Head of caudate nucleus (tissue), 42 donors: ENCODE measurements around the gene CTNNA3.

ENCODE experiments used
- DNase-seq, 42 donors: peaks; one replicate each; pipeline versions ENCODE4 v3.0.0 to v3.0.0-alpha.2; 2020 to 2021; ENCODE audit warnings: mixed read lengths in 7 of 42
- intact Hi-C: fragments of 100-400 bp; cut with DNase I; formaldehyde crosslinking; loops from one replicate; pipeline ENCODE4 v1.15.0; 2022

The CTNNA3 gene

DNA sequence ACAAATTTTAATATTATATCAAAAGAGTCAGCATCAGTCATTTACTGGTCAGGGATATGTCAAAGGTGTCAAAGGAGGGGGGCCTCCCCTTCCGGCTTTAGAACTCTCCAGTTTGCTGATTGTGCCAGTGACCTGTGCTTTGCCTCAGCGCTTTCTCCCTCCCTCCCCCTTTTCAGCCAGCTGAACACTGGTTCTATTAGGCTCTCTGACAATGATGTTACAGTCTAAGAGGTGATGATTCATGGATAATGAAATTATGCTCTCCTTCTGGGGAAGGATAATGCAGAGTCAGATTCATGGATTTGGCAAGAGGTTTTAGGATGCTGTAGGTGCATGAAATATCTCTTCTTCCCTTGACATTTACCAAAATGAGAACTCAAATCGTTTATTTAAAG, 764.0 kb downstream of the CTNNA3 start:
- peak; percentile 19 to 85 (median 63) for DNase-seq
- intact Hi-C loops, result no loop called here

DNA sequence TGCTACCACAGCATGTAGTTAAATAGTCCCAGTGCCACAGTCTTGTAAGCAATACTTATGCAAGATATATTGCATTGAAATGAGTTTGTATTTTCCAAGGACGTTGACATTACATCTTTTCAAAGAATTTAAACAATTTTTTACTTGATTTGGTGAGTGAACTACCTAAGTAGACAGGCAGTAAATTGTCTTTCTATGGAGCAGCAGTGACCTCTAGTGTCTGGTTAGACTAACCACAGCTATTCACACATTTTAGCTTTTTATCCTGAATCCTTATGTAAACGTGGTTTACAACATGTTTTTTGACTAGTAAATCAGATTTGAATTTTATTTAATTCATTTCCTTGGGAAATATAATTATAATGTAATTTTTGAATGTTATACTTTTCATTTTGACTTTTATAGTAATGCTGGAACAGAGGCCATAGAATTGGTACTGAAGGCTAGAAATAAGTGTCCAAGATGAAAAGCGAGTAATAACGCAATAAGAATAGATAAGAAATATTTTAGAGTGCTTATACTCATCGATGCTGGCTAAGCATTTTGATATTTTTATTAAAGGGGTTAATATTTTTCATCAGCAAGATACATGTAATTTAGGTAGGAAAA, 764.6 kb downstream of the CTNNA3 start:
- peak in 14 of 42 donors; percentile 11 to 76 (median 51) for DNase-seq
- intact Hi-C loops, result no loop called here

DNA sequence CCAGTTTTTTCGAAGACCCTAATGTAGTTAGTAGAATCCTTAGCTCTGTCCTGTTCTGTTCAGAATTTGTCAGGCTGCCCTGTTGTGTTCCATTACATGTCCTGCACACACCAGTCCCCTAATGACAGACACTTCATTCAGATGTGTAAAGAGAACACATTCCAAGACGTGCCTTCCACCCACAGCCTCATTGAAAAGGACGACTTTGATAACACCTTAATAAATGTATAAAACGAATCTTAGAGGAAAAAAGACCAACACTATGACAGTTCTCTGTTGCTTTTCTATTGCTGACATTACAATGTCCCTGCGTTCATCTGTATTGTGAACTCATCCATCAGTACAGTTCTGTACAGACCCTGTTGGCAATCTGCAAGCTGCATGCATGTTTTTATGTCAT, 766.6 kb downstream of the CTNNA3 start:
- peak in 9 of 42 donors; percentile 10 to 51 (median 33) for DNase-seq
- intact Hi-C loops, result loop anchor here (10.0 kb wide), 1 partner anchor 595 kb away; no protein-coding TSS in a partner anchor

DNA sequence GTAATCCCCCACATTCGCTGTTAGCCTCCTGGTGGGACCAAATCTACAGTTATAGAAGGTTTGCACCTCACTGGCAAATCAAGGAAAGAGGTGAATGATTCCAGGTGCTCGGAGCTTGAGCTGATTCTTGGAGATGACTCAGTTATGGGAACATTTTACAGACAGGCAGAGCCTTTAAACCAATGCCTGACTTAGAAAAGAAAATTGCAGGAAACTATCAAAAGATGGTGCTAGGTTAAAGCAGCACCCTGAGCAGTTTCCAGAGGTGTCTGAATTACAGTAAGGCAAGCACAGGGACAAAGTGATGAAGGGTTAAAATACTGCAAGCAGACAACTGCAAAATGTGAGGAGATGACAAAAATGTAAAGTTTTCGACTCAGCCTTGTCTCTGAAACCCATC, 767.2 kb downstream of the CTNNA3 start:
- peak in 15 of 42 donors; percentile 10 to 65 (median 40) for DNase-seq
- intact Hi-C loops, result loop anchor here (10.0 kb wide), 1 partner anchor 596 kb away; no protein-coding TSS in a partner anchor

DNA sequence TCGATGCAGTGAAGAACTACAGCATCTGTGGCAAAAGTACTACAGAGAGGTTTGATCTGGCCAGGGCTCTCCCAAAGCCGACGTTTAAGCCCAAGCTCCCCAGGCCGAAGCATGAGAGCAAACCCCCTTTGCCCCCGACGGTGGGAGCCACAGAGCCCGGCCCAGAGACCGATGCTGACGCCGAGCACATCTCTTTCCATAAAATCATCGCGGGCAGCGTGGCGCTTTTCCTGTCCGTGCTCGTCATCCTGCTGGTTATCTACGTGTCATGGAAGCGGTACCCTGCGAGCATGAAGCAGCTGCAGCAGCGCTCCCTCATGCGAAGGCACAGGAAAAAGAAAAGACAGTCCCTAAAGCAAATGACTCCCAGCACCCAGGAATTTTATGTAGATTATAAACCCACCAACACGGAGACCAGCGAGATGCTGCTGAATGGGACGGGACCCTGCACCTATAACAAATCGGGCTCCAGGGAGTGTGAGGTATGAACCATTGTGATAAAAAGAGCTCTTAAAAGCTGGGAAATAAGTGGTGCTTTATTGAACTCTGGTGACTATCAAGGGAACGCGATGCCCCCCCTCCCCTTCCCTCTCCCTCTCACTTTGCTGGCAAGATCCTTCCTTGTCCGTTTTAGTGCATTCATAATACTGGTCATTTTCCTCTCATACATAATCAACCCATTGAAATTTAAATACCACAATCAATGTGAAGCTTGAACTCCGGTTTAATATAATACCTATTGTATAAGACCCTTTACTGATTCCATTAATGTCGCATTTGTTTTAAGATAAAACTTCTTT, 767.8 kb downstream of the CTNNA3 start:
- DNase-seq, result peak; percentile 35 to 83 (median 63)
- intact Hi-C loops, result loop anchor here (10.0 kb wide), 1 partner anchor 597 kb away; no protein-coding TSS in a partner anchor

DNA sequence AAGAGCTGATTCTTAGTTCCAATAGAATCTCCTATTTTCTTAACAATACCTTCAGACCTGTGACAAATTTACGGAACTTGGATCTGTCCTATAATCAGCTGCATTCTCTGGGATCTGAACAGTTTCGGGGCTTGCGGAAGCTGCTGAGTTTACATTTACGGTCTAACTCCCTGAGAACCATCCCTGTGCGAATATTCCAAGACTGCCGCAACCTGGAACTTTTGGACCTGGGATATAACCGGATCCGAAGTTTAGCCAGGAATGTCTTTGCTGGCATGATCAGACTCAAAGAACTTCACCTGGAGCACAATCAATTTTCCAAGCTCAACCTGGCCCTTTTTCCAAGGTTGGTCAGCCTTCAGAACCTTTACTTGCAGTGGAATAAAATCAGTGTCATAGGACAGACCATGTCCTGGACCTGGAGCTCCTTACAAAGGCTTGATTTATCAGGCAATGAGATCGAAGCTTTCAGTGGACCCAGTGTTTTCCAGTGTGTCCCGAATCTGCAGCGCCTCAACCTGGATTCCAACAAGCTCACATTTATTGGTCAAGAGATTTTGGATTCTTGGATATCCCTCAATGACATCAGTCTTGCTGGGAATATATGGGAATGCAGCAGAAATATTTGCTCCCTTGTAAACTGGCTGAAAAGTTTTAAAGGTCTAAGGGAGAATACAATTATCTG, 768.6 kb downstream of the CTNNA3 start:
- intact Hi-C loops, result loop anchor here (10.0 kb wide), 1 partner anchor 597 kb away; no protein-coding TSS in a partner anchor
- DNase-seq, result peak in 21 of 42 donors; percentile 8 to 62 (median 36)

DNA sequence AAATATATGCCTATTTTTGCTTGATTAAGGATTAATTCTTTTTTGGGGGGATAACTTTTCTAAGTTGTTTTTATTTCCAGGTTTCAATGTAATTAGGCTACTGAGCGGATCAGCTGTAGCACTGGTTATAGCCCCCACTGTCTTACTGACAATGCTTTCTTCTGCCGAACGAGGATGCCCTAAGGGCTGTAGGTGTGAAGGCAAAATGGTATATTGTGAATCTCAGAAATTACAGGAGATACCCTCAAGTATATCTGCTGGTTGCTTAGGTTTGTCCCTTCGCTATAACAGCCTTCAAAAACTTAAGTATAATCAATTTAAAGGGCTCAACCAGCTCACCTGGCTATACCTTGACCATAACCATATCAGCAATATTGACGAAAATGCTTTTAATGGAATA, 769.2 kb downstream of the CTNNA3 start:
- intact Hi-C loops, result loop anchor here (10.0 kb wide), 1 partner anchor 598 kb away; no protein-coding TSS in a partner anchor
- peak in 1 of 42 donors; percentile 6 for DNase-seq

DNA sequence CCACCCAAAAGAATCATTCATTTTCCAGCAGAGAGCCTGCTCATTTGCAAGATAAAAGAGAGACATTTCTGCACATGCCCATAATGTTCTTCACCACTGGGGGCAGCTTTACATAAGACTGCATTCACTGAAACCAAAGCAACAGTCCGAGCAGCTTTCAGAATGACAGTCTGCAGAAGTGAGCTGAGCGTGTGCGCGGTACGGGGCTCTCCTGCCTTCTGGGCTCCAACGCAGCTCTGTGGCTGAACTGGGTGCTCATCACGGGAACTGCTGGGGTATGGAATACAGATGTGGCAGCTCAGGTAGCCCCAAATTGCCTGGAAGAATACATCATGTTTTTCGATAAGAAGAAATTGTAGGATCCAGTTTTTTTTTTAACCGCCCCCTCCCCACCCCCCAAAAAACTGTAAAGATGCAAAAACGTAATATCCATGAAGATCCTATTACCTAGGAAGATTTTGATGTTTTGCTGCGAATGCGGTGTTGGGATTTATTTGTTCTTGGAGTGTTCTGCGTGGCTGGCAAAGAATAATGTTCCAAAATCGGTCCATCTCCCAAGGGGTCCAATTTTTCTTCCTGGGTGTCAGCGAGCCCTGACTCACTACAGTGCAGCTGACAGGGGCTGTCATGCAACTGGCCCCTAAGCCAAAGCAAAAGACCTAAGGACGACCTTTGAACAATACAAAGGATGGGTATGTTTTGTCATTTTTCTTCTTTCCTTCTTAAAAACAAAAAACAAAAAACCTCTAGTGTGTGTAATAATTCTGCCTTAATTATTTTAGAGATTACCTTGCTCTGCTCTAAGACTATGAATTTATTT, 769.9 kb downstream of the CTNNA3 start, which contains the start of gene LRRTM3:
Gene LRRTM3, plus strand, starts transcription at position 141 of the 820 bp plus-strand sequence.
- DNase-seq, result peak; percentile 51 to 93 (median 79)
- intact Hi-C loops, result loop anchor here (10.0 kb wide), 1 partner anchor 599 kb away; no protein-coding TSS in a partner anchor

DNA sequence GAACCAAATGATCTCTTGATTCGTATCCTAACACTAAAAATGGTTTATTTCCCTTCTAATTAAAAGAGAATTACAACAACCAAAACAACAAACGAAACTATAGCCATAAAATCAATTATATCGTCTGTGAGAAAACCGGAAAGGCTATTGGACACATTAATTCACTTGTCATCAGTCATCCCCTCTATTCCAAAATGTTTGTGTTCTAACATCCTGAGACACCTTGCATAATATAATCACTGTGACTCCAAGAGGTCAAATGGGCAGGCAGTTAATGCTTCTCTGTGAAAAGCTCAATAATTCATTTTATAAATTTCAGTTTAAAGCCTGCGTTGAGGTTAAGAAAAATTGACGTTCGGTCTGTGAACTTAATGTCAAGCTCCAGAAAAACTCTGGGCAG, 770.6 kb downstream of the CTNNA3 start:
- DNase-seq, result no peak
- intact Hi-C loops, result loop anchor here (10.0 kb wide), 1 partner anchor 599 kb away; no protein-coding TSS in a partner anchor

DNA sequence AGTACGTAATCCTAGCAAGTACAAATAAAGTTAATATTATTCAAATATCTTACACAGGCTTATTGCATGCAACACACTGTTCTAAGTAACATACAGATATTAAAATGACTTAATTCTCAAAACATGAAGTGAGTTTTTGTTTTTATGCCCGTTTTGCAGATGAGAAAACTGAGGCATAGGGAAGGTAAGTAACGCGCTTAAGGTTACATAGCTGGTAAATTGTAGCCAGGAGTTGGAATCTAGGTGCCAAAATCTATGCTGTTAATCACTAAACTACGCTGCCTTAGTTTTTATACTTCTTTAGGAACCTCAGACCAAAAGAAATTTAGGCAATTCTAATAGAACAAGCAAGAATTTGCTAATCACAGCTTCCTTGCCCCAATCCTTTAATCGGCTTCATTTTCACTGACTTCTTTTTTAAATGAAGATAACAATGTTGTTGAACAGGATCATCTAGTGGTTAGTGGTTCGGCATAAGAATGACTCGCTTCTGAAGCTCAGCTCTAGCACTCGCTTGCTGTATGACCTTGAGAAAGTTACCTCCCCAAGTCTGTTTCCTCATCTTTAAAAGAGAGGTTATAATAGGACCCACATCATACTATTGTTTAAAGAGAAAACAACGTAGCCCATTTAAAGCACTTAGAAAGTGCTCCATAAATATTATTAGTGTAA, 771.2 kb downstream of the CTNNA3 start:
- intact Hi-C loops, result loop anchor here (10.0 kb wide), 1 partner anchor 600 kb away; no protein-coding TSS in a partner anchor
- DNase-seq, result no peak

DNA sequence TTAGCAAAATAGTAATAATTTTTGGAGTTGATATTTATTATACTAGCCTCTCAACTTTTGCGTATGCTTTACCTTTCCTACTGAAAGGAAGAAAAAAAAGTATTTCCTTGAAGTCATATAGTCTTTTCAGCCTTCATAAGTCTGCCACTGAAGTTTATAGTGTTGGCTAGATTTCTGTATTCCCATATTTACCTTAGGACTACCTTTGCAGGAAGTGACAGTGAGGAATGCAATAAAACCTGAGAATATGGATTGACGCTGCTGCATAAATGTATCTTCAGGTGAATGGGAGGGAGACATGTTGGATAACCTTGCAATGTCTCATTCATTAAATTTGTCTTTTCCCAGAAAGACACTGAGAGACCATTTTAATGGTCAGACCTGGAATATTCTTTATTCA, 776.7 kb downstream of the CTNNA3 start:
- intact Hi-C loops, result no loop called here
- no peak for DNase-seq

DNA sequence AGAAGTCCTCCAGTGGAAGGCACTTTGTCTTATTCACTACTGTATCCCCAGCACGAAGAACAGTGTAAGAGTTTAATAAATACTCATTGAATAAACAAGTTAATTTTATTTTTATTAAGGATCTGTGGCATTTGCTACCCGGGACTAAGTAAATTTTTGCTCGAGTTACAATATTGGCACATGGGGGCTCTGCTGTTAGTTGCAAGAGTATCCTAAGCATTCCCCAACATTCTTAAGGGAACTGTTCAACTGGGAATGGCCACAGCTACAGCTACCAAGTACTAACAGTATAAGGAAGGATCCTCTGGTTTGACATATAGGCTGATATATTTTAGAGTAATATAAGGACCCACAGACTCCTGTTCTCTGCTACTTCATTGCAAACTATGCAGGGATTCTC, 778.9 kb downstream of the CTNNA3 start:
- intact Hi-C loops, result no loop called here

DNA sequence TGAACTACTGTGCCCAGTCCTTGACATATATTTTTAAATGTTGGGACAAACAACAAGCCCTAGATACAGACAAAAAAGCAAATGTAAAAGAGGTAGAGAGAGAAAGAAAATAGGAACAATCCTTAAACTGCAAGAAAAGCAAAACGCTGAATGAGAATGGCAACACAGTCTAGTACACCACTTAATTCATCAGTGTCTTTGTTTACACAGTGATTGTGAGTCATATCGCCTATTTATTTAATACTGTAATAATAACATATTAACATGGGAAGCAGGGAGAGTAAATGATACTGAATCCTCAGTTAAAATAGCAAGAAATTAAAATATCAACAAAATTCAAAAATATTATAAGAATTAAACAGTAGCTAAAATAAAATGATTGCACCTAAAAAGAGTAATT, 780.0 kb downstream of the CTNNA3 start:
- no peak for DNase-seq
- intact Hi-C loops, result no loop called here

More for the DNA sequence above, 778.9 kb downstream of the CTNNA3 start:
- peak in 9 of 42 donors; percentile 13 to 59 (median 25) for DNase-seq

DNA sequence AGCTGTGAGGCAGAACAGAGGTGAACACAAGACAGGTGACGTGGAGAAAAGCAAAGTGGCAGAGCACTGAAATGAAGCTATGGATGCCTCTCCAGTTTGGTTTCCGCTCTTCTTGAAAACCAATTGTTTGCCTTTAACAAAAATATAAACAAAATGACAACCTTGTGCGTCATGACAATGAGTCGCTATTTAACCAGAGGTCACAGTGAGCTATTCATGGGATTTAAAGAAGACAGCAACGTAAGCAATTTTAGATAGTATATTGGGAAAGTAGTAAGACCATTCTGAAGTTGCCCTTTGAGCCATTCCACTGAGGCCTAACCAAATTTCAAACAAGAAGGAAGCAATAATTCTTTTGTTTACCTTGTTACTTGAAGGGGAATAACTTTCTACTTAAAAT, 785.3 kb downstream of the CTNNA3 start:
- intact Hi-C loops, result no loop called here
- DNase-seq, result no peak

DNA sequence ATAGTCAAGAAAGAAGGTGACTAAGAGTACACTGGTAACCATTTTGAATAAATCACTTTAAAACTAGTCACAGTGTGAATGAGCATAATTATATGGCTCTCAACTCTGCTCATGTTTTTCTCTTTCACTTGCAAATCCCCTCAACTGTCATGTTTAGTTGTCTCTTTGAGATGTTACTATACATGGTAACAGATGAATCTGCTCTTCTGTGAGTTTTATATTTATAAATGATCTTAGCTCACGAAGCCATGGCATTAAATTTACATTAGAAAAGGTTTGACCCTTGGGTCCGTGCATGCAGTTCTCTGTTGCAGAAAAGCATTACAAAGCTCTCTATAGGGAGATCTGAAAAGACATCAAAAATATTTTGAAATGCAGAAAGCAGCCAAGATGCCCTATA, 803.1 kb downstream of the CTNNA3 start:
- DNase-seq, result no peak
- intact Hi-C loops, result no loop called here

DNA sequence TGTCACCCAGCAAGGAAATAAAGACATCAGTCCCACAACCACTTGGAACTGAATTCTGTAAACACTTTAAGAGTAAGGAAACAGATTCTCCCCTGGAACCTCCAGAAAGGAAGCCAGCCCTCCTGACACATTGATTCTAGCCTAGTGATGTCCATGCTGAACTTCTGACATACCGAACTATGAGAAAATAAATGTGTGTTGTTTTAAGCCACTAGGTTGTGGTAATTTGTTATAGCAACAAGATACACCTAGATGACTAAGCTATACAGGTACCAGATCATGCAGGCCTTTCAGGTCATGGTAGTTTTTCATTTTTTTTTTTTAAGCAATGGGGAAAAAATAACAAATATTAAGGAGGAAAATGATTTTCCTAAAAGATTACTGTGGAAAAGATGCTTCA, 807.8 kb downstream of the CTNNA3 start:
- DNase-seq, result no peak
- intact Hi-C loops, result no loop called here

DNA sequence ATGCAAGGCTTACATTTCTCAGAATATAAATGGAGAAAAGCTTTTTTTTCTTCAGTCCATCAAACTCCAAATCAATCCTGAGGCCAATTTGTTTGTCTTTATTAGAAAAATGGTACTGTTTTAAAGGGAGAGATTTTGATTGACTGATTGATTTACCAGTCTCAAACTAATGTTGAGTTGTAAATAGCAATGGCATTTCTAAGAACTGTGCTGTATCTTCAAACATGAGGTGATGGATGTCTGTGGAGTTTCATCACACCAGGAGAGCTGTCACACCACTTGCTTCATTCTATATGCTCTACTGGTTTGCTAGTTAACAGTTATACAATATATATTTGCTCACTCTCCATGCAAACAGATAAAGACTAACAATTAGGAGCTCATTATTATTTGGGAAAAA, 809.1 kb downstream of the CTNNA3 start:
- intact Hi-C loops, result no loop called here
- no peak for DNase-seq

DNA sequence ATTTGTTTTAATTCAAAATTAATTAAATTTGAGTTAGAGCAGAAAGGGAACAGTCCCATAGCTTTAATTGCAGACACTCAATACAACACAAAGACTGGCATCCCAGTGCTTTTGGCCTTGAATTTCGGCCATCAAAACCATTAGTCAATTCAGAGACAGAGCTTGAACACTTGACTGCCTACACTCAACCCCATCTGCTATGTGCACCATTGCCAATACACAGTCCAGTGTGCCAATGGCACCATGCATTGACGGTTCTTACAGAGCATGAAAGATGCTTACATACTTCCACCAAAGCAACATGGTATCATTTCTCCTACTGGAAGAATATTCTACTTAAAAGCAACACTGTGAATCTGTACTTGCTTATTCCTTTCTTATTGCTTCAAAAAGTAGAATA, 813.7 kb downstream of the CTNNA3 start:
- intact Hi-C loops, result no loop called here
- DNase-seq, result no peak
